CD4-positive, alpha-beta T cell treated with Interleukin-10 for 1 hour (primary cell): ENCODE measurements around the gene MXI1.
A peak's percentile ranks its signal among the peaks of the same experiment; 100 is the strongest.
"Not testable (repeated sequence)": the region's sequence is repeated elsewhere in the genome, so short reads cannot be mapped to it uniquely, and the experiment has no call there.

Experiments
- DNase-seq: peaks from one replicate; pipeline ENCODE4 v3.0.0-alpha.2; 2020

The MXI1 gene

DNA sequence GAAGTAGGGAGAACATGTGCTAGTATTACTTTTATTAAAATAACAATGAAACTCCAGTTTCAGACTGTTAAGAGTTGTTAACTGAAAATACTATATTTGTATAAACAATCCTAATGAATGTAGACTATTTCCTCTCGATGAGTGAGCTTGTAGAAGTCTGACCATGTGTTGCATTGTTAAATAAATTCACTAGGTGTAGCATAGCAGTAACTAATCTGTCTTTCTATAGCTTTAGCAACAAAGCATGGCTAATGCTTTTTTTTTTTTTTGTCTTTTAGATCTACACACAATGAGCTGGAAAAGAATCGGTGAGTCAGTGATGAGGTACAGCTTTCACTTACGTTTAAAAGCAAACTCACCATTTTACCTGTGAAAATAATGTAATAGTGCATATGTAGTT, 37.1 kb downstream of the MXI1 start:
- DNase-seq, result no peak

DNA sequence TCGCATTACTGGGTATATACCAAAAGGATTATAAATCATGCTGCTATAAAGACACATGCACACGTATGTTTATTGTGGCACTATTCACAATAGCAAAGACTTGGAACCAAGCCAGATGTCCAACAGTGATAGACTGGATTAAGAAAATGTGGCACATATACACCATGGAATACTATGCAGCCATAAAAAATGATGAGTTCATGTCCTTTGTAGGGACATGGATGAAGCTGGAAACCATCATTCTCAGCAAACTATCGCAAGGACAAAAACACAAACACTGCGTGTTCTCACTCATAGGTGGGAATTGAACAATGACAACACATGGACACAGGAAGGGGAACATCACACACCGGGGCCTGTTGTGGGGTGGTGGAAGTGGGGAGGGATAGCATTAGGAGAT, 40.4 kb downstream of the MXI1 start:
- not testable (repeated sequence) for DNase-seq

DNA sequence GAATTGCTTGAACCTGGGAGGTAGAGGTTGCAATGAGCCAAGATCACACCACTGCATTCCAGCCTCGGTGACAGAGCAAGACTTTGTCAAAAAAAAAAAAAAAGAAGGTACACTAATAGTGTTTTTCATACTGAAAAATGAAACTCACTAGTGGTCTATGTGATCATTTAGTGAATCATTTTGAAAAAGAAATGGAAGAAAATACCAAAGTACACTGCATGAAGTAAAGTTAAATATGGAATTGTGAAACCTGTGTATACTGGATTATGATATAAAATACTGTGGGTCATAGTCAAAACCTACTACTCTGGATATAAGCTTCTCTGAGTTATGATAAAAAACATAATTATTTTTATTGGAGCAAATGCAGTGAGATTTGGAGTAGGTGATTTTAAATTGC, 42.1 kb downstream of the MXI1 start:
- not testable (repeated sequence) for DNase-seq

DNA sequence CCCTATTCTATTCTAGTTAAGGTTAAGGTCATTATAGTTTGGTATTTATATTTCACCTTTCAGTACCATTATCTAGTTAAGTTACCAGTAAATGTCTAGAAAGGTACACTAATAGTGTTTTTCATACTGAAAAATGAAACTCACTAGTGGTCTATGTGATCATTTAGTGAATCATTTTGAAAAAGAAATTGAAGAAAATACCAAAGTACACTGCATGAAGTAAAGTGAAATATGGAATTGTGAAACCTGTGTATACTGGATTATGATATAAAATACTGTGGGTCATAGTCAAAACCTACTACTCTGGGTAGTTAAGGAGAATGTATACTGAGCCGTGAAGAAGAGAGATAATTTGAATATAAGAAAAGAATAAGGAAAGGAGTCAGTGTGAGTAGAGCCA, 44.0 kb downstream of the MXI1 start:
- DNase-seq, result not testable (repeated sequence)

DNA sequence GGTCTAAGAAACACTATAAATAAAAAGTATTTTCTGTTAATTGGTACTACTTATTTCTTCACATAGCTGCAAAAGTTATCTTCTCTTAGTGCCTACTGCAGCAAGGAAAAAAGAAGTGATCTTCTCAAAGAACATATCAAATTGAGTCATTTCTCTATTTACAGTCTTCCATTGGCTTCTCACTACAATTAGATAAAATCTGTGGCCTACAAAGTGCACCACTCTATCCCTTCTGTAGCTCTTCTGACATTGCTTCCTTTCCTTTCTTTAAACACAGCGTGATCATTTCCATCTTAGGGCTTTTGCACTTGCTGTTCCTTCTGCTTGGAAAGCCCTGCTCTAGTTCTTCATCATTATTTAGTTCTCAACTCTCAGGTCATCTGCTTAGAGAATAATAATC, 44.7 kb downstream of the MXI1 start:
- DNase-seq, result no peak

DNA sequence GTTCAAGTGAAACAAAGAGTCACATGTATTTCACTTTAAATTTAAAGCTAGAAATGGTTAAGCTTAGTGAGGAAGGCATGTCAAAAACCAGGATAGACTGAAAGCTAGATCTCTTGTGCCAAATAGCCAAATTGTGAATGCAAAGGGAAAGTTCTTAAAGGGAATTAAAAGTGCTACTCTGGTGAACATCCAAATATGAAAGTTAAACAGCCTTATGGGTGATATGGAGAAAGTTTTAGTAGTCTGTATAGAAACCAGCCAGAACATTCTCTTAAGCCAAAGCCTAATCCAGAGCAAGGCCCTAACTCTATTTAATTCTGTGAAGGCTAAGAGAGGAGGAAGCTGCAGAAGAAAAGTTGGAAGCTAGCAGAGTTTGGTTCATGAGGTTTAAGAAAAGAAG, 47.1 kb downstream of the MXI1 start:
- no peak for DNase-seq

DNA sequence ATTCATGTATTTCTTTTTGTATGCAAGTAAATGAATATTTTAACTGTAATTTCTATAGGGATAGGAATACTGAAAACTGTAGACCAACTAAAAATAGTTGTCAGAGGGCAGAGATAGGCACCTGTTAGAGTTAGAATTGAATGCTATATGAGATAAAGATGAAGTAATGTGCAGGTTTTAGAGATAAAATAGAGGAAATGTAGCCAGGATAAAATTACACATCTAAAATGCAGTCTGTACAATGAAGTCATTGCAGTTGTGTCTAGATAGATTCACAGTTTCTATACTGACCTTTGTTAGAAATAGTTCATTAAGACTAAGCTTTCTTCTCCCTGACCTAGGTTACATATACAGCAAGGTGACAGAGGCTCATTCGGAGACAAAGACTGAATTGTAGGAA, 51.1 kb downstream of the MXI1 start:
- no peak for DNase-seq

DNA sequence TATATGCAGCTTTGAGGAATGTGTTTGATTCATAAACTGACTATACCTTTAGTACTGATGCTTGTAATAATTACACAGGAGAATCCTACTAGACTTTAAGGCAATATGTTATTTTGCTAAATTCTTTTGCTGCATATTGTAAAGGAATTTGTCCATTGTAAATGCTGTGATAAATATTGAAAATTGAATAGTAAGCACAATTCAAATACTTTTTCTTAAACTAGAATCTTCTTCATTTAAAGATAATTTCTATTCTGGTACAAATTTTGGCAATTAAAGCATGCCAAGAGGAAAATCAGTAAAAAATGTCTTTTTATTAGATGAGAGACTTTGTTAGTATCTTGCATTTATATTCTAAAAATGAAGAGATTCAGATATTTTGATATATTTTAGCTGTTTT, 51.9 kb downstream of the MXI1 start:
- no peak for DNase-seq

DNA sequence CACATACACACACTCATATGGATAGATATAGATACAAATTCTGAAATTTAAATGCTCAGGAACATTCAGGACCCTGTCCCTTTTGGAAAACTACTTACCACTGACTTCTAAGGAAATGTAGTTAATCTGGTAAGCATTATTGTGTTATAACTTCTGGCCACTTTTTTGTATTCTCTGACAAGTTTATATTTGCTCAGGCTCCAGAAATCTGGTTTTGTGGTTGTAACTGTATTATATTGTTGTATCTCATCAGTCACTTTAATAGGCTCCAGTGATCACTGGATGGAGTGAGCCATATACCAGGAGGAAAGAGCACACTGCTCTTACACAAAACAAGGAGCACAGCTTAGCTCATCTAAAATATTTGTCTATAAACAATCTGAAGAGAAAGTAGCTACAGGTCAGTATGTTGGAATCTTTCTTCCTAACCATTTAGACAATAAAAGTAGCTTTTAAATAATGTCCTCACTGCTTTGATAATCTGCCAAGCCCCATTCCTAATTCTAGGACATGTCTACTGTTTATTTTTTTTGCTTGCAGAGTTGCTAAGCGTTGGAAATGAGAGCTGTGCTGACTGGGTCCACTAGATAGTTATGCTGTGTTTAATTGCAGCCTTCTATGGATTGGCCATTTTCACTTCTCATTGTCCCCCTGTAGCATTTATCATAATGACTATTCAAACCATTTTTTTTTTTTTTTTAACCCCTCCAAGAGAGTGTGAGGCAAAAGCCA, 53.5 kb downstream of the MXI1 start:
- no peak for DNase-seq

DNA sequence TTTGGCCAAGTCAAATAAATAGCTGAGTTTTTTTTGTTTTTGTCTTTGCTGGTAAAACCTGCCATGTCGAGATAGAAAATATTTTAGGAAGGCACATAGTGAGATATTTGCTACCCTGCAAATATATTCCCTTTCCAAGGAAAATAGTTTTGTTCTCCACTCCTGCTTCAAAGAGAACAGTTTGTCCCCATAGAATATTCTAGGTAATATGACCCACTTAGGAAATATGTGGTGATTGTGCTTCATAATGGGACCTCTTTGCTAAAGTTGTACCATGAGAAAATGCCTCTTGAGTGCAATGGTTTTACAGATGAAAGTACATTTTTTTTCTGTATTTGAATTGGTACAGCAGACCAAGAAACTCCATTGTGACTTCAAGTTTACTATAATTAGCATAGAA, 55.8 kb downstream of the MXI1 start:
- no peak for DNase-seq

DNA sequence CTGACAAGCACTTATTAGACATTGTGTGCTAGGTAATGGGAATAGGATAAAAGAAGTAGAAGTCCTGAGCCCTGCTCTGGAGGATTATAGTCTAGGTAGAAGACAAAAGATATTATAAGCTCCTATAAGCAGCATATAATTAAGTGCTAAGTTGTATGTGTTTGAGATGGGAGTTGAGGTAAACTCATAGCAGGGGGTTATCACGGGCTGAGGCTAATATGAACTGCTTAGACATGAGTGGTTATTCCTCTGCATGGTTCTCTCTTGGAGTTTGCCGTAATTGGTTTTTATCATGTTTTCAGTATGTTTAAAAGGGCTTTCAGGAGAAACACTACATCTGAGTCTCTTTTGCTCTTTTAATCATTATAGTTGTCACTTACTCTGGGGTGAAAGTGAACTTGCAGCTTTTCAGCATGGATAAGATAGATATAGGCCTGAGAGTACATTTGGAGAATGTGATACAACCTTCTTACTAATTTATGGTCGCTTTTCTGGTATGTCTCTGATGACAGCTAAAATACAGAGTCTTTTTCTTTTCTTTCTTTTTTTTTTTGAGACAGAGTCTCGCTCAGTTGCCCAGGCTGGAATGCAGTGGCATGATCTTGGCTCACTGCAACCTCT, 58.3 kb downstream of the MXI1 start:
- DNase-seq, result no peak

DNA sequence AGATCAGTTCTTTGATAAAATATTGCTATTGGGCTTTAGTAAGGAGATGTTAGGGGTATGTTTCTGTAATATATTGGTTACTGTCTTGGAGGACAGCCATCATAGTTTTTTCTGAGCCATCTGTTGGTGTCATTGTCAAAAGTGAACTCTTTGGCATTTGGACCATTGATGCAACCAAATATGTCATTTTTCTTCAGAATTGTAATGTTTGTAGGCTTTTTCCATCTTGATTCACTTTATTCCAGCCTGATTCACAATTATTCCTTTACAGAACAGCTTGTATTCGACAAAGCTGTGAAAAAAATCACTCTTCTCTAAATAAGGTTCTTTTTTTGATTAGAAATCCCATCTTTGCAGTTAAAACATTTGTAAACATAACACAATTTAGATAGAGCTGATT, 59.9 kb downstream of the MXI1 start:
- no peak for DNase-seq

DNA sequence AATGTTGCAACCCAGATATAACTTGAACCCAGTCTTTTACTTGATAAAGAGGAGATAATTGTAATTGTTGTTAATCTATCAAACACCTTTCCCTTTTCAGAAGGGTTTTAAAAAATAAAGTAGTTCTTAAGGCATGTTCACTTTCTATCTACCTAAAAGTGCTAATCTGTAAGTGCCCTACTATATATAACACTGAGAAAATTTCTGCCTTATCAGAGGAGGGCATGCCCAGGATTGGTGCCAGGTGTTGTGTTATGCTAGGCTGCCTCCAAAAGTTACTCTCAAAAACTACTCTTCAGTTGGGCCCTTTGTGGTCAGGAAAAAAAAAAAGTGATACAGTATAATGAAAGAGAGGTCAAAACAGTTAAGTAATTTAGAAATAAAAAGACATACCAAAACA, 61.0 kb downstream of the MXI1 start:
- no peak for DNase-seq

DNA sequence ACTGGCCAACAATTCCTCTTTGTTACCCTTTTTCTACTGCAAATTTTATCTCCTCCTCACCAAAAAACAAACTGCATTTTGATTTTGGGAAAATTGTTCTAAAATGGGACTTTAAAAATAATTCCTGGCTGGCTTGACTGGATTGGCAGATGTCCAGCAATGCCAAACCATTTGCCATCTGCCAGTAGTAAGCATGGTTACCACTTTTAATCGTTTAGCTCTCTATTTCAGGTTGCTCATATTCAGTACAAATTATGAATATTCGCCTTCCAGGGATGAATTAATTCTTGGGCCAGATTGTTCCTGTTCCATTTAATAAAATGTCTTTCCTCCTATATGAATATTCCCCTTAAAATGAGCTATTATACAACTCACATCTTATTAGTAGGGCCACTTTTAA, 61.6 kb downstream of the MXI1 start:
- DNase-seq, result no peak

DNA sequence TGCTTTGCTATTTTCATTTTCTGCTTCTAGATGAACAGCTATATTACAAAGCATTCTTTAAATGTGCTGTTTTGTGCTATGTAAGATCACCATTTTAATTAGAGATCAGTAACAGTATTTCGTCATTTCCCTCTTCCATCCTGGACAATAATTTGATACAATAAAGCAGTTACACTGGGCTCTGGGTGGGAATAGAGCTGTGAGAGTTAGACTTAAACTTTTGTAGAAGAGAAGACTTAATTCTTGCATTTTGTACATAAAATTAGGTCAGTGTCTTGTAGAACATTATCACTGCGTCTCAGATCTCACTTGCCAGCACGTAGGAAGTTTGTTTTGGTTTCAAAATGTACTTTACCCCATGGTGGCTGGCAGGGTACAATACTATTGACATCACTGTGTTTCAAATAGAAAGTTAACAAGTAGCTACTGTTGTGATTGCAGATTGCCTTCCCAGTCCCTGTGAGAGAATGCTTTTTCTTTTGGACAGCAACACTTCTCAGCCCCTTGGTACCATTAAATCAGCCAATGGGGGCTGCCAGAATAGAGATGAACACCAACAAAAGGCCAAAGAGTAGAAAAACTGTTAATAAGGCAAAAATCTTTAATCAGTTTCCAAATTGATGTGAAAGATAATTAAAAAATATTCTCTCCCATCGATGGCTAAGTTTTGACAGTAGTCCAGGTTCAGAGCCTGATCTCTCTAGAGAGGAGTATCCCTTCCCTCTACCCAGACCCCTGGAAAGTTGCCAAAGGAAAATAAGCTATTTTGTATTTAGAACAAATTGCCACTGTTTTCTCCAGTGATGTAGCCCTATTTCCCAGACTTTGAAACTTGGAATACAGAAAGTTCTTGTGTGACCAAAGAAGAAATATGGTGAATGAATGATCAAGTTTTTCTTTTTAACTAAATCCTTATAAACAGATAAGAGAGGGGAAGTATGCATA, 62.2 kb downstream of the MXI1 start:
- peak; percentile 32 for DNase-seq

DNA sequence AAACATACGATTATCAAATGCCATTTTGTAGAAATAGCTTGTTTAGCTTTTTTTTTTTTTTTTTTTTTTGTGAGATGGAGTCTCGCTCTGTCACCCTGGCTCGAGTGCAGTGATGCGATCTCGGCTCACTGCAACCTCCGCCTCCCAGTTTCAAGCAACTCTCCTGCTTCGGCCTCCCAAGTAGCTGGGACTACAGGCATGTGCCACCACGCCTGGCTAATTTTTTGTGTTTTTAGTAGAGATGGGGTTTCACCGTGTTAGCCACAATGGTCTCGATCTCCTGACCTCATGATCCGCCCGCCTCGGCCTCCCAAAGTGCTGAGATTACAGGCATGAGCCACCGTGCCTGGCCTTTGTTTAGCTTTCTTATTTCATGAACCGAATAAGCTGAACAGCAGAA, 65.6 kb downstream of the MXI1 start:
- not testable (repeated sequence) for DNase-seq

DNA sequence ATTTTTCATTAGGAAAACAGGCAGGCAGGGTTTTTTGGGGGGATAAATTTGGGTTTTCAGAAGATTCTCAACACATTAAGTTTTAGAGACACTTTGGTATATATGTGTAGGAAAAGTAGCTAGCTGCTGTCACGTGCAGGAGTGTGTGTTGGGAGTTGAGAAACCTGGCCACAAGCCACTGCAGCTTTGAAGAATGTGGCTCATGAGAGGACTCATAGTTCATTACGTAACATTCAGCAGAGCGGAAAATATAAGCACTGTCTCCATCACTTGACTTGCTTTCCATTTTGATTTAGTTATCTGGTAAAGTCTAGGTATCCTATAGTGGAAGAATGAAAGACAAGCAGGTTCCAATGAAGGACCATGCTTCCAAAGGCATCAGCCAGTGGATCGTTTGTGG, 66.1 kb downstream of the MXI1 start:
- peak; percentile 17 for DNase-seq

DNA sequence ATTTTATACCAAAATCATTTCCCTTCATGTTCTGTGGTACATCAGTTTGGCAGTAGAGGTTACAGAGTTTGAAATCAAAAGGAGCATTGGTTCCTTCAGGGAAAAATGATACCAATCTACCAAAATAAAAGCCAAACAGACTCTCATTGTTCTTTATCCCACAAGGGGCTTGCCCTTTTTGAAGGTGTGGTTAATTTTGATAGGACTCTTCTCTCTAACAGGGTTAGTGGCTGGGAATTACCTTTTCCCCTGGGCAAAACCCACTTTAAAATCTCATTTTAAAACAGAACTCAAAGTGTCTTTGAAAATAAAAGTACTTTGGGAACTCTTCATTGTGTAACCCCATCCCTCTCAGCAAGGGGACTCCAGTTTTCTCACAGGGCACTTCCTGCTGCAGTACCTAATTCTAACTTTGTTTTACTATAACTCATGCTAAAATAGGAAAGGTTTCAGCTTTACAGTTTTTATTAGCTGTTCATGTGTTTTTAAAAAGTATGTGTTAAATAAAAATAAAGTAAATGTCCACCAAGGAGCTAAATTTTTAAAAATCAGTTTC, 66.7 kb downstream of the MXI1 start:
- DNase-seq, result no peak

DNA sequence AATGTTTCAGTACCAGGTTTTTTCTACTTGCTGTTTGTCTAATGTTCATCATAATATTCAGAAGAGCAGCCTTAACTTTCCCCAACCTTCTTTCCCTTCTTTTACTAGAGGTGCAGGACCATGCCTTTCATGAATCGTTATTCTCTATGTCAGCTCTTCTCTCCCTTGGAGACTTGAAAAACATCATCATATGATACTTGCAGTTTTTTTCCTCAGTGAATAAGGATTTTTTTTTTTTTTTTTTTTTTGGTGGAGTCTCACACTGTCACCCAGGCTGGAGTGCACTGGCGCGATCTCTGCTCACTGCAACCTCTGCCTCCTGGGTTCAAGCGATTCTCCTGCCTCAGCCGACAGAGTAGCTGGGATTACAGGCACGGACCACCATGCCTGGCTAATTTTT, 67.2 kb downstream of the MXI1 start:
- DNase-seq, result no peak

DNA sequence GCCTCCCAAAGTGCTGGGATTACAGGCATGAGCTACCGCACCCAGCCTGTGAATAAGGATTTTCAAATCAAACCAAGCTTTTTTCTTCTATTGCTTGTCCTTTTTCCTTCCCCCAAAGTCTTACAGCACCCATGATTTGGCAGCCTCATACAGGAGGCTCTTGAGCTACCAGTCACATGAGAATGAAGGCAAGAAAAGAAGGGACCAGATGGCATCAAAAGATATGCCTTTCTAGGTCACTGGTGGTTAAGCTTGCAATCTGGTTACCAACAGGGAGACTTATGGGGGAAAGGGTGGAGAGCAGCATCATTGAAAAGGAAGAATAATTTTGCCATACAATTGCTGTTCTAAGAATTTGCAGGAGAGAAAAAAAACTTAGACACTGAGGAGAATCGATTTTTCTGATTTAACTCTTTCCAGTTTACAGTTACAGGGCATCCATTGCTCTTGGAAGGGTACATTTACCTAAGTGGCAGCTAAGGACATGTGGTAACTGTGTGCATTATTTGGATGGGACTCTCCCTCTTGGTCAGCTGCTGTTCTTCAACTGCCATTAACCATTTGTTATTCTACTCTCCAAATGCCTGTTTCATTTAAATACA, 67.8 kb downstream of the MXI1 start:
- DNase-seq, result peak; percentile 26

DNA sequence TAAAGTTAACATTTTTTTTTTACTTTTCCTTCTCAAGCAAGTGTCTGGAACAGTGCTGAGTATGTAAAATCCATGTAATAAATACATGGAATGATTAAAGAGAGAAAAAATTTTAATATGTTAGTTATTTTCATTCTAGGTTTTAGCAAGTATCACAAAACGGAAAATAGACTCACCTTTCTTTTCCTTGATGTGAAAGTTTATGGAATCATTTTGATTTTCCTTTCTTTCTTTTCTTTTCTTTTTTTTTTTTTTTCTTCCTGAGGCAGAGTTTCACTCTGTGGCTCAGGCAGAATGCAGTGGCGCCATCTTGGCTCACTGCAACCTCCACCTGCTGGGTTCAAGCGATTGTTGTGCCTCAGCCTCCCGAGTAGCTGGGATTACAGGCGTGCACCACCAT, 69.2 kb downstream of the MXI1 start:
- DNase-seq, result no peak

DNA sequence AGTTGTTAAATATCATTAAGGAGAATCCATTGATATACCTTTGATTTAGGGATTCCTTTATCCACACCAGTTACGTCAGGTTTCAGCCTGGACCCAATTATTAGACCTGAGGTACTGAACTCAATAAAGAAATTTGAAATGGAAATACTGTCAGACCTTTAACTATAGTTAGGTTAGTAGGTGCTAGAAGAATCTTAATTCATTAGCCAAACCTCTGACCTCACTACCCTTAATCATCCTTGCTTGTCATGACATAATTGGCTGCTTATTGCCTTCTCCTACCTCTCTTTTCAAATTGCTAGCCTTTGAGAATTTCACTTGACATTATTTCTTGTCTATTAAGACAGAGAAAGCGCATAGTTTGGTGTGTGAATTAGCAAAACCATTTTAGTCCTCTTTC, 70.2 kb downstream of the MXI1 start:
- no peak for DNase-seq
